CD4-positive, alpha-beta T cell (primary cell): Measurements from ENCODE around the gene ACTN4. TPM values are rescaled to one million over a fixed set of nuclear protein-coding genes. Genes with fewer than 3 reads are reported as not detected.
A peak's percentile ranks its signal among the peaks of the same experiment; 100 is the strongest.

Experiments used
- ATAC-seq: fragments of 200-7000 bp; cut with Tn5 transposase; one replicate; pipeline ENCODE4 v1.10.0; 2022; ENCODE audit warnings: mild to moderate bottlenecking; ENCODE audit not compliant: poor library complexity
- CTCF ChIA-PET: fragments of 350-600 bp; sonication (Branson Sonifier 250); formaldehyde crosslinking; loops from one replicate; lab custom pipeline; 2021; ENCODE audit warnings: antibody characterized with exemption, inconsistent platforms; lab: Charles Lee
- POLR2A ChIA-PET: fragments of 350-600 bp; sonication (Branson Sonifier 250); formaldehyde crosslinking; loops from one replicate; lab custom pipeline; 2021; ENCODE audit warnings: antibody characterized with exemption, inconsistent platforms; lab: Charles Lee
- DNase-seq, 14 experiments: peaks; one replicate each; pipeline ENCODE4 v3.0.0-alpha.2; 2013 to 2020; ENCODE audit warnings: mixed read lengths in 2 of 14
- H3K27ac ChIP-seq, 2 donors: one replicate each; pipeline versions ENCODE4 v1.5.1 to v1.7.0; 2013; ENCODE audit warnings: low read length in 2 of 2, low read depth in 1 of 2, mild to moderate bottlenecking in 1 of 2
- H3K27me3 ChIP-seq, 2 experiments: 1 replicate in 1 of 2; 2 replicates in 1 of 2; pipeline versions ENCODE4 v1.6.1 to v1.7.0; 2013; ENCODE audit warnings: low read length in 2 of 2, control low read depth in 1 of 2, mild to moderate bottlenecking in 1 of 2, moderate library complexity in 1 of 2; ENCODE audit not compliant: insufficient read depth in 2 of 2, control insufficient read depth in 1 of 2
- H3K36me3 ChIP-seq: one replicate; pipeline ENCODE4 v1.6.1; 2013; ENCODE audit warnings: low read length, control low read depth; ENCODE audit not compliant: insufficient read depth
- H3K4me1 ChIP-seq: one replicate; pipeline ENCODE4 v1.6.1; 2013; ENCODE audit warnings: low read length, control low read depth; ENCODE audit not compliant: insufficient read depth
- H3K4me3 ChIP-seq: one replicate; pipeline ENCODE4 v1.5.1; 2013; ENCODE audit warnings: mild to moderate bottlenecking, low read length, moderate library complexity
- H3K9me3 ChIP-seq, 2 experiments: 1 replicate in 1 of 2; 2 replicates in 1 of 2; pipeline versions ENCODE4 v1.6.1 to v1.7.0; 2013; ENCODE audit warnings: low read length in 2 of 2, mild to moderate bottlenecking in 2 of 2, control low read depth in 1 of 2, moderate library complexity in 1 of 2; ENCODE audit not compliant: control insufficient read depth in 1 of 2, insufficient read depth in 1 of 2
- H3K27ac Mint-ChIP-seq: one replicate; pipeline ENCODE4 v1.8.0; 2020; ENCODE audit warnings: mixed read lengths
- H3K27me3 Mint-ChIP-seq: one replicate; pipeline ENCODE4 v1.8.0; 2021; ENCODE audit warnings: mixed read lengths
- H3K36me3 Mint-ChIP-seq: one replicate; pipeline ENCODE4 v1.8.0; 2021; ENCODE audit warnings: low read depth, mixed read lengths
- H3K4me1 Mint-ChIP-seq: one replicate; pipeline ENCODE4 v1.8.0; 2021; ENCODE audit warnings: low read depth, mixed read lengths
- H3K4me3 Mint-ChIP-seq: one replicate; pipeline ENCODE4 v1.8.0; 2020; ENCODE audit warnings: mild to moderate bottlenecking, mixed read lengths
- H3K9me3 Mint-ChIP-seq: one replicate; pipeline ENCODE4 v1.8.0; 2020; ENCODE audit warnings: mixed read lengths
- CTCF ChIP-seq: fragments of 200-600 bp; IDR thresholded peaks from one replicate; pipeline ENCODE4 v1.8.0; 2022; ENCODE audit warnings: antibody characterized with exemption, mild to moderate bottlenecking
- intact Hi-C, 2 experiments: fragments of 100-400 bp; cut with DNase I in 1 of 2; cut with micrococcal nuclease in 1 of 2; formaldehyde crosslinking; loops; one replicate each; pipeline versions ENCODE4 v1.15.1 to v1.9.0; 2023 to 2025; cut with DNase I, micrococcal nuclease
- total RNA-seq, 174 experiments: library from RNA in 2 of 174; stranded (reverse) in 2 of 174; gene quantifications; one replicate each; pipeline ENCODE4 v1.2.3 and lab custom pipeline; 2021 to 2026

ACTN4 gene
- total RNA-seq, 2 experiments from 2014 or later: 70.3 to 84.0 TPM

- no peaks in the 10 kb centered on the region for H3K27me3 ChIP-seq
- no peak for ATAC-seq
- TF ChIP-seq CTCF: no peak
Observed at GRCh38 chr19:38606131-38606530, 41.3 kb upstream of the ACTN4 start.

GRCh38 chr19:38614289-38614688 lies 33.2 kb upstream of the ACTN4 start:
- peaks cover 51% of the 10 kb centered on the region for H3K4me1 Mint-ChIP-seq
- no peak for ATAC-seq
- DNase-seq: no peak
- no peak overlapping the region for H3K4me3 ChIP-seq
- CTCF ChIA-PET: no interaction called here
- POLR2A ChIA-PET: interaction anchor here (1.2 kb wide), 1 partner anchor 212 kb away, joined by 3 read pairs; the partner anchor contains the start of gene FAM98C
- H3K27ac Mint-ChIP-seq: no peak overlapping the region
- H3K27me3 ChIP-seq: no peaks in the 10 kb centered on the region
- TF ChIP-seq CTCF: no peak
- no peaks in the 10 kb centered on the region for H3K9me3 ChIP-seq
- peaks cover 57% of the 10 kb centered on the region for H3K36me3 ChIP-seq
- H3K4me1 ChIP-seq: peaks cover 54% of the 10 kb centered on the region
- H3K27ac ChIP-seq: no peak overlapping the region
- peaks cover 83% of the 10 kb centered on the region for H3K36me3 Mint-ChIP-seq
- no peaks in the 10 kb centered on the region for H3K27me3 Mint-ChIP-seq
- intact Hi-C loops: loop anchor here in 1 of 2 experiments (10.0 kb wide), 1 partner anchor 709 kb away; the partner anchor contains the start of genes SIPA1L3 and WDR87
- no peaks in the 10 kb centered on the region for H3K9me3 Mint-ChIP-seq
- H3K4me3 Mint-ChIP-seq: no peak overlapping the region

More at GRCh38 chr19:38606131-38606530, 41.3 kb upstream of the ACTN4 start:
- Histone ChIP-seq H3K4me1 (no peaks in the 10 kb centered on the region), H3K36me3 (peaks cover 60% of the 10 kb centered on the region), H3K4me3 (no peak overlapping the region), H3K9me3 (no peaks in the 10 kb centered on the region), H3K27ac (no peak overlapping the region)
- intact Hi-C loops: no loop called here
- no peak for DNase-seq
- CTCF ChIA-PET: no interaction called here
- Mint-ChIP-seq H3K9me3 (no peaks in the 10 kb centered on the region), H3K4me1 (no peaks in the 10 kb centered on the region), H3K27ac (no peak overlapping the region), H3K4me3 (no peak overlapping the region), H3K27me3 (no peaks in the 10 kb centered on the region), H3K36me3 (peaks cover 71% of the 10 kb centered on the region)
- POLR2A ChIA-PET: interaction anchor here (0.8 to 0.9 kb wide), 2 partner anchors 12 to 13 kb away, joined by 3 read pairs; partner anchors contain the start of genes EIF3K and MAP4K1

GRCh38 chr19:38615007-38615581 lies 32.4 kb upstream of the ACTN4 start:
- H3K27me3 Mint-ChIP-seq: no peaks in the 10 kb centered on the region
- H3K36me3 Mint-ChIP-seq: peaks cover 82% of the 10 kb centered on the region
- TF ChIP-seq CTCF: no peak
- H3K4me3 Mint-ChIP-seq: peak overlapping the region; percentile 91
- peaks cover 59% of the 10 kb centered on the region for H3K4me1 Mint-ChIP-seq
- POLR2A ChIA-PET: interaction anchor here (0.8 to 1.2 kb wide), 2 partner anchors 51 to 212 kb away, joined by 3 to 5 read pairs; partner anchors contain the start of gene FAM98C
- Histone ChIP-seq H3K36me3 (peaks cover 51% of the 10 kb centered on the region), H3K27me3 (no peaks in the 10 kb centered on the region), H3K27ac (no peak overlapping the region), H3K9me3 (no peaks in the 10 kb centered on the region), H3K4me1 (peaks cover 62% of the 10 kb centered on the region), H3K4me3 (no peak overlapping the region)
- H3K9me3 Mint-ChIP-seq: no peaks in the 10 kb centered on the region
- intact Hi-C loops: loop anchor here (5.0 to 10.0 kb wide), 6 partner anchors 68 to 710 kb away; partner anchors contain the start of genes FAM98C (in 2 of the 2), MRPS12 (in 1 of the 2), SARS2 (in 1 of the 2) and SIPA1L3 (in 1 of the 2)
- DNase-seq: no peak
- peak overlapping the region; percentile 78 for H3K27ac Mint-ChIP-seq
- no peak for ATAC-seq
- CTCF ChIA-PET: interaction anchor here (0.7 to 2.1 kb wide), 2 partner anchors 12 to 212 kb away, joined by 4 to 5 read pairs; partner anchors contain the start of gene FAM98C
